ENCODE results near the gene SLC39A1. TPM values are rescaled to one million over a fixed set of nuclear protein-coding genes. Genes with fewer than 3 reads are reported as not detected.

SLC39A1 gene
- total and polyA plus RNA-seq, 2 donors (not counting 3 experiments of a cell fraction or from before 2014, with no cell fraction given): 75.8 to 98.0 TPM

DNA sequence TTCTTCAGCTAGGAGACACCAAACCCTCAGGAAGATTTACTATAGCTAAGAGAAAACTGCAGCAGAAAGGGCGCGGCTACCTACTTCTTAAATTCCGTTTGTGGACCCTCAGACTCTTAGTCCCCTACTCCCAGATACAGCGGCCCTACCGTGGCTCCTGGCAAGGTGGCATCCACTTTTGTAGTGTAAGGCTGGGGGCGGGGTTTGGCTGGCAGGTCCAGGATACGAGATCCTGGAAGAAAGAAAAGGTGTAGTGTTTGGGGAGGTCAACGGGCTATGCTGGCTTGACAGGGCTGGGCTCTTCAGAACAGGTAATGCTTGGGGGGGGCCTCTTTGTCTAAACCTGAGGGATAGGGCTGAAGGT, 4.6 kb upstream of the SLC39A1 start:
- Histone ChIP-seq H3K9me1 (replicated peaks; ENCODE audit: control insufficient read depth, extremely low read depth, insufficient read depth, low read length) (no peaks in the 10 kb centered on the region), H4K20me1 (replicated peaks; ENCODE audit: control insufficient read depth, extremely low read depth, insufficient read depth, low read length) (no peaks in the 10 kb centered on the region), H3K4me1 (ENCODE audit: control insufficient read depth, extremely low read depth, insufficient read depth, low read length) (peaks cover 28% of the 10 kb centered on the region), H3K9me3 (replicated peaks; ENCODE audit: control insufficient read depth, insufficient read depth, low read length) (no peaks in the 10 kb centered on the region), H3K4me3 (replicated peaks in 1 of 3; ENCODE audit: insufficient read depth in 1 of 3, low read depth in 1 of 3, low read length in 3 of 3) (peak overlapping the region; percentile 42 to 68 (median 62)), H3K27ac (ENCODE audit: insufficient read depth, low read depth, low read length) (no peak overlapping the region), H3K9ac (replicated peaks; ENCODE audit: extremely low read depth, insufficient read depth, low read length) (peak overlapping the region; percentile 66), H3K27me3 (ENCODE audit: control insufficient read depth in 2 of 2, insufficient read depth in 2 of 2, low read length in 2 of 2) (no peaks in the 10 kb centered on the region), H3K79me2 (ENCODE audit: control insufficient read depth, insufficient read depth, low read length) (no peaks in the 10 kb centered on the region), H3K4me2 (ENCODE audit: insufficient read depth, low read length) (peak overlapping the region; percentile 83), H3K36me3 (ENCODE audit: control insufficient read depth in 2 of 2, extremely low read depth in 1 of 2, insufficient read depth in 2 of 2, low read length in 2 of 2) (no peaks in the 10 kb centered on the region), H2AFZ (ENCODE audit: low read depth, low read length) (peak overlapping the region; percentile 16)
- no TSS peak for BruUV-seq (replicated peaks)
- ChIA-PET POLR2A (interaction anchor here (1.6 to 1.8 kb wide), 2 partner anchors 10 to 23 kb away, joined by 8 to 12 read pairs; partner anchors contain the start of genes JTB and RPS27), CTCF (interaction anchor here (0.8 to 4.7 kb wide), 9 partner anchors 8 to 171 kb away, joined by 3 to 37 read pairs (median 9); partner anchors contain the start of genes CRTC2, DENND4B, JTB and RAB13)
- no peak for FAIRE-seq
- intact Hi-C loops (cut with micrococcal nuclease): no loop called here
- dilution Hi-C loops (cut with MboI; ENCODE audit: extremely low pct_ligation_motif_present, low sequenced_read_pairs): no loop called here
- no peak for DNase-seq (ENCODE audit: low read depth, low spot score)
- no peak for TF ChIP-seq GATA2 (IDR thresholded peaks at IDR 0.05; ENCODE audit: insufficient read depth, insufficient read length, low read depth, low read length)
- no peak for TF ChIP-seq MYC (IDR thresholded peaks at IDR 0.05; ENCODE audit: low read depth, low read length)

- H3K4me3 ChIP-seq (replicated peaks in 1 of 3; ENCODE audit: insufficient read depth in 1 of 3, low read depth in 1 of 3, low read length in 3 of 3): peak within 1 kb of the TSS; percentile 42 to 68 (median 62)
- intact Hi-C loops (cut with micrococcal nuclease): no loop called here
- ChIA-PET POLR2A (interaction anchor here (0.8 to 1.8 kb wide), 3 partner anchors 10 to 23 kb away, joined by 3 to 12 read pairs (median 8); partner anchors contain the start of genes JTB and RPS27), CTCF (interaction anchor here (0.7 to 4.7 kb wide), 11 partner anchors 9 to 170 kb away, joined by 3 to 37 read pairs (median 9); partner anchors contain the start of genes CRTC2, DENND4B, JTB and RAB13)
- peak within 1 kb of the TSS; percentile 29 for H3K27ac ChIP-seq (ENCODE audit: insufficient read depth, low read depth, low read length)
- no peaks in the 10 kb centered on the region for H3K36me3 ChIP-seq (ENCODE audit: control insufficient read depth in 2 of 2, extremely low read depth in 1 of 2, insufficient read depth in 2 of 2, low read length in 2 of 2)
- DNase-seq (ENCODE audit: low read depth, low spot score) (peak; percentile 97), FAIRE-seq (peak; percentile 97)
- TSS peak; percentile 12 for BruUV-seq (replicated peaks)
- no peaks in the 10 kb centered on the region for H3K9me3 ChIP-seq (replicated peaks; ENCODE audit: control insufficient read depth, insufficient read depth, low read length)
- dilution Hi-C loops (cut with MboI; ENCODE audit: extremely low pct_ligation_motif_present, low sequenced_read_pairs): no loop called here
- H3K79me2 ChIP-seq (ENCODE audit: control insufficient read depth, insufficient read depth, low read length): peaks cover 2% of the 10 kb centered on the region
- H3K27me3 ChIP-seq (ENCODE audit: control insufficient read depth in 2 of 2, insufficient read depth in 2 of 2, low read length in 2 of 2): no peaks in the 10 kb centered on the region
- peaks cover 34% of the 10 kb centered on the region for H3K4me1 ChIP-seq (ENCODE audit: control insufficient read depth, extremely low read depth, insufficient read depth, low read length)
- peak within 1 kb of the TSS; percentile 51 for H2AFZ ChIP-seq (ENCODE audit: low read depth, low read length)
- TF ChIP-seq POLR2AphosphoS5 (IDR thresholded peaks at IDR 0.05; ENCODE audit: insufficient read depth, low read depth, low read length): peak; percentile 58
- no peak for TF ChIP-seq GATA2 (IDR thresholded peaks at IDR 0.05; ENCODE audit: insufficient read depth, insufficient read length, low read depth, low read length)
- TF ChIP-seq MYC (IDR thresholded peaks at IDR 0.05; ENCODE audit: low read depth, low read length): no peak
- TF ChIP-seq FOS (IDR thresholded peaks at IDR 0.05; ENCODE audit: borderline replicate concordance, insufficient read depth, low read length): no peak
- TF ChIP-seq, protein P1, sequence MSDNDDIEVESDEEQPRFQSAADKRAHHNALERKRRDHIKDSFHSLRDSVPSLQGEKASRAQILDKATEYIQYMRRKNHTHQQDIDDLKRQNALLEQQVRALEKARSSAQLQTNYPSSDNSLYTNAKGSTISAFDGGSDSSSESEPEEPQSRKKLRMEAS (IDR thresholded peaks at IDR 0.05; ENCODE audit: insufficient read depth, insufficient read length): peak; percentile 89
- TF ChIP-seq JUN (IDR thresholded peaks at IDR 0.05; ENCODE audit: borderline replicate concordance, insufficient read depth, insufficient read length, low read depth): no peak
- no peak for TF ChIP-seq EZH2 (IDR thresholded peaks at IDR 0.05; ENCODE audit: borderline replicate concordance, low read depth, low read length, severe bottlenecking)
- TF ChIP-seq, protein P2, sequence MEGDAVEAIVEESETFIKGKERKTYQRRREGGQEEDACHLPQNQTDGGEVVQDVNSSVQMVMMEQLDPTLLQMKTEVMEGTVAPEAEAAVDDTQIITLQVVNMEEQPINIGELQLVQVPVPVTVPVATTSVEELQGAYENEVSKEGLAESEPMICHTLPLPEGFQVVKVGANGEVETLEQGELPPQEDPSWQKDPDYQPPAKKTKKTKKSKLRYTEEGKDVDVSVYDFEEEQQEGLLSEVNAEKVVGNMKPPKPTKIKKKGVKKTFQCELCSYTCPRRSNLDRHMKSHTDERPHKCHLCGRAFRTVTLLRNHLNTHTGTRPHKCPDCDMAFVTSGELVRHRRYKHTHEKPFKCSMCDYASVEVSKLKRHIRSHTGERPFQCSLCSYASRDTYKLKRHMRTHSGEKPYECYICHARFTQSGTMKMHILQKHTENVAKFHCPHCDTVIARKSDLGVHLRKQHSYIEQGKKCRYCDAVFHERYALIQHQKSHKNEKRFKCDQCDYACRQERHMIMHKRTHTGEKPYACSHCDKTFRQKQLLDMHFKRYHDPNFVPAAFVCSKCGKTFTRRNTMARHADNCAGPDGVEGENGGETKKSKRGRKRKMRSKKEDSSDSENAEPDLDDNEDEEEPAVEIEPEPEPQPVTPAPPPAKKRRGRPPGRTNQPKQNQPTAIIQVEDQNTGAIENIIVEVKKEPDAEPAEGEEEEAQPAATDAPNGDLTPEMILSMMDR (IDR thresholded peaks at IDR 0.05; ENCODE audit: extremely low read depth in 1 of 2, insufficient read depth in 1 of 2, low read depth in 1 of 2, low read length in 2 of 2): peak in 1 of 2 donors; percentile 51
- peak; percentile 73 for TF ChIP-seq POLR2A (IDR thresholded peaks at IDR 0.05; ENCODE audit: low read depth, low read length)
- H3K4me2 ChIP-seq (ENCODE audit: insufficient read depth, low read length): peak within 1 kb of the TSS; percentile 83
- H3K9ac ChIP-seq (replicated peaks; ENCODE audit: extremely low read depth, insufficient read depth, low read length): peak within 1 kb of the TSS; percentile 66
- H3K9me1 ChIP-seq (replicated peaks; ENCODE audit: control insufficient read depth, extremely low read depth, insufficient read depth, low read length): no peaks in the 10 kb centered on the region
- no peaks in the 10 kb centered on the region for H4K20me1 ChIP-seq (replicated peaks; ENCODE audit: control insufficient read depth, extremely low read depth, insufficient read depth, low read length)
Observed at GRCh38 chr1:153967107-153967999, 4.0 kb upstream of the SLC39A1 start, which contains the start of gene CREB3L4. TSS of gene CREB3L4 (plus strand) at chr1:153967902. CDS start at chr1:153968526, 624 bp downstream.
